Fibroblast of the conjunctiva (primary cell): ENCODE data around the gene SLC9A2.

Experiments used
- DNase-seq: peaks from one replicate; pipeline ENCODE4 v3.0.0-alpha.2; 2010; ENCODE audit warnings: low read depth

The SLC9A2 gene

DNA sequence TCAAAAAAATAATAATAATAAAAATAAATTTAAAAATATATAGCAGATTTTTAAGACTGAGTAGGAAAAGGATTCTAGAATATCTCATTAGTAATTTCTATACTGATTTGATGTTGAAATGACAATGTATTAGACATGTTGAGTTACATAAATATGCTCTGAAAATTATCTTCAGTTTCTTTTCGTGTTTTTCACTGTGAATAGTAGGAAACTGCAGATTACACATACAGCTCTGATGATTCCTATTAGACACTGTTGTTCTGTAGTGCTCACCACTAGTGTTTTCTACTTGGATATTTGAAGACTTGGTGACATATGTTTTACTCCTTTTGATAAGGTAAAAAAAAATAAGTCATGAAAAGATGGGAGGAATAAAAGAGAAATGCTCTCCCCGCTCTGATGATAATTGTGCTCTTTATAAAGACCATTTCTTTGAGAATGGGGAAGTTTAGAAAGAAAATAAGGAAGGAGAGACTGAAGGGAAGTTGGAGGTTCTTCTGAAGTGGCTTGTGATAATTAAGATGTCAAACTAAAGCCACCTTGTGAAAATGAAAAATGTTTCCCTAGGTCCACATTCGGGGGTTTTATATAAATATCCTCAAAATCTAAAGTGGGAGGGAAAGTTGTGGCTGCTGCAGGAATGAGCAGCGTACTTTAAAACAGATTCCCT is 52.9 kb downstream of the SLC9A2 start:
- DNase-seq: no peak

DNA sequence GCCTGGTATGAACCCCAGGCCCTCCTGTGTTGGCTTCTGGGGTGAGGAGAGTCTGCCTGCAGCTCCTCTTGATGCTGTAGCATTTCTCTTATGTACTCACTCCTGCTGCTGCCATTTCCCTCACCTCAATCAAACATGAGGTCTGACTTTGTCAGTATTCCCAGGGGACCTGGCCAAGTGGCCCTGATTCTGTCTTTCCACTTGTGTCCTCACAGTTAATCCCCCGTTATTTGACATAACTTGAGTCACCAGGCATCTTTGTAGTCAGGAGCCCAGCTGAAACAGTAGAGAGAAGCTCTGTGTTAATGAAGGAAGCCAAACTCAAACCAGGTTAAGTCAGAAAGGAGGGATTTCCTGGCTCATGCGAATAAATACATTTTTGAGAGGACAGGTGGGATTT is 55.0 kb downstream of the SLC9A2 start:
- no peak for DNase-seq

DNA sequence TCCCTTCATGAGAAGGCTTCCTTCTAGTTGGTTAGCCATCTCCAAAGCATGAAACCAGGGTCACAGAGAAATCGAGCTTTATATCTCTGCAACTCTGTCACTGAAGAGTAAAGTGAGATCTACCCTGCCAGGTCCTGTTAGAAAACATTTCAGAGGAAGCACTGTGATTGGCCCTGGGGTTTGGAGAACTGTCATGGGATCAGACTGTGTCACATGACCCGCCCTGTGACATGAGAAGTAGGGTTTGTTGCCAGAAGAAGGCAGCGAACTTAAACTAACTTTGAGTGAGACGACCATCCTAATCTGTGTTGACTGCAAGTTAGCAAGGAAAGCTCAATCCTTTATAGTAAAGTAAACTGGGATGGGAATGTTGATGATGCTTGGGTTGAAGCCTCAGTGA is 55.5 kb downstream of the SLC9A2 start:
- DNase-seq: no peak

GRCh38 chr2:102677244-102678215 is 58.2 kb downstream of the SLC9A2 start:
- DNase-seq: no peak

DNA sequence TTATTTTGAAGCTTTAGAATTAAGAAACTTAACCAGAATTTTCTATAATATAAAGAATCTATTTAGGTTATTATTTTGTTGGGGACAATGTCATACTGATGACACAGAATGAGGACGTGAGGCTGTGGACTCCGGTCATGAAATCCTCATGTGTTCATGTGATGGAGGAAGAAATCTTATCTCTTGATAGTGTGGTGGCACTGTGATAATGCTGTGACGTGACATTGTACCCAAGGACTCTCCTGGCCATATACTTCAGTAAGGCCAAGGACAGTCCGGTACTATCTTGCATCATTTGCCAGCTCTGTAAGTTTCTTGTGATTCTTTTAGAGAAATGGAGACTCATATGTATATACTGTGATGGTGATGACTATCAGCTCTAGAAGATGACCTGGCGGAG is 59.1 kb downstream of the SLC9A2 start:
- no peak for DNase-seq

DNA sequence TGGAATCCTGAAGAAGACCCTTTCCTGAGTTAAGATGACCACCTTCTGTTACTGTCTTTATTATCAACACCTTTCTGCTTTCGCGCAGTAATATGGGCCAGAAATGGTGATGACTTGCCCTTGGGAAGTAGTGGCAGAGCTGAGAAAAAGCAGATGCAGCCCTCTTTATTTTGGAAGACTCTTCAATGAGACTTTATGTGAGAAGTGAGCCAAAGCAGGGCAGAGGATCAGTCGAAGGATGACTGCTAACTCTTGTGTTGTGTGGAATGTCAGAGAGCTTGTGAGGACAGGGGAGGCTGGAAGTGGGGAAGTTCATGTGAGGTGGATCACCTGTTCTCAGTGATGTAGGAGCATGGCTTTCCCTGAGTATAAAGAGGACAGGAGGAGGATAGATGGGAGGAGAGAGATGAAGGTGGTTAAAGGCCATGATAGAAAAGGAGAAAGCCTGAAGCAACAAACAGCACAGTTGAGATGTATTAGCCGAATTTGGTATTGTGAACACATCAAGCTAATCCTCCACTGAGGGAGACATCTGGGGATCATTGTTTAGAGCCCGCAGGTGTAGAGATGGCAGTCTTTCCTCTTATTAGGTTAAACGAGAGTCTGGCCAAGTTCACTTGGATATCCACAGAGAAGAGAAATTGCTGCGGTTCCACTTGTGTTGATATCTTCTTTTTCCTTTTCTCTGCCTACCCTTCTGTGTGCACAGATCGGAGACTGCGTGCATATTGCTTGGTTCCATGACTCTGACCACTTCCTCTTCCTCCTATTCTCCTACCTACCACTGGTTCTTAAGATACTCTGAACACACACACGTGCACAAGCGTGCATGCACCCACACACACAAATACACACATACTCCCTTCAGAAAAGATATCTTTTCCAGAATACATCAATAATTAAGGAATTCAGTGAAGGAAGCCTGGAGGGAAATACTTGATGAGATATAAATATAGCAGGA is 67.4 kb downstream of the SLC9A2 start:
- DNase-seq: no peak

DNA sequence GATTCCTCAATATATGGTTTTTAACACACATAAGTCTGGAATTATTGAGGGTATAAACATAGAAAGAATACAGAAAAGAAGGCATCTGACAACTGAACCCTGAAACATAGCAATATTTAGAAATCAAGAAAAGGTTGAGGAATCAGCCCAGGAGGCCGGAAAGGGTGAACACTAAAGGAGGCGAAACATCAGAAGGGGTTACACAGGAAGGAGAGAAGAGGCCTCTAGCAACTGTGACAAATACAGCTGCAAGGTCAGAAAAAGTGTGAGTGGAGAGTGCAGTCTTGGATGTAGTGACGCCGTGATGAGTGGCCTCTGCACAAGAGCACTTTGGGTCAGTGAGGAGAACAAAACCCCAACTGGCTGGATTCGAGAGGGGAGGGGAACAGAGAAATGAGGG is 70.7 kb downstream of the SLC9A2 start:
- DNase-seq: no peak

GRCh38 chr2:102696463-102696862 is 77.1 kb downstream of the SLC9A2 start:
- DNase-seq: no peak

GRCh38 chr2:102698369-102699111 is 79.2 kb downstream of the SLC9A2 start:
- DNase-seq: no peak

GRCh38 chr2:102703305-102703704 is 84.0 kb downstream of the SLC9A2 start:
- DNase-seq: no peak

DNA sequence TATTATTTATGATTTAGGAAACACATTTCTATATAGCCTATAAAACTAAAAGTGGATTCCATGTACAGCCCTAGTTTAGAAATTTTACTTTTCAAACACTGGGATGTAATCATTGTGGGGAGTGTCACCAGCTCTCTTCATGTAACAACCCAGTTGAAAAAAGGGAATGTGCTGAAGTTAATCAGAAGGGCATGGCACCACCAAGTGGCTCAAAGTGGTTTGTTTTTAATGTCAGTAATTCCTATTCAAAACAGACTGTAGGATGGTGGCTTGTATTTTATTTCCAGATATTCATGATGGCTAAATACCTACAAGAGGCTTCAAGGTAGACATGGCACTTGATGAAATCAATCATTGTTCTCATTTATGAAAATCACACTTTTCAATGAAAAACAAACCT is 84.4 kb downstream of the SLC9A2 start:
- DNase-seq: no peak

- DNase-seq: no peak
Observed at GRCh38 chr2:102704531-102704930, 85.2 kb downstream of the SLC9A2 start.

DNA sequence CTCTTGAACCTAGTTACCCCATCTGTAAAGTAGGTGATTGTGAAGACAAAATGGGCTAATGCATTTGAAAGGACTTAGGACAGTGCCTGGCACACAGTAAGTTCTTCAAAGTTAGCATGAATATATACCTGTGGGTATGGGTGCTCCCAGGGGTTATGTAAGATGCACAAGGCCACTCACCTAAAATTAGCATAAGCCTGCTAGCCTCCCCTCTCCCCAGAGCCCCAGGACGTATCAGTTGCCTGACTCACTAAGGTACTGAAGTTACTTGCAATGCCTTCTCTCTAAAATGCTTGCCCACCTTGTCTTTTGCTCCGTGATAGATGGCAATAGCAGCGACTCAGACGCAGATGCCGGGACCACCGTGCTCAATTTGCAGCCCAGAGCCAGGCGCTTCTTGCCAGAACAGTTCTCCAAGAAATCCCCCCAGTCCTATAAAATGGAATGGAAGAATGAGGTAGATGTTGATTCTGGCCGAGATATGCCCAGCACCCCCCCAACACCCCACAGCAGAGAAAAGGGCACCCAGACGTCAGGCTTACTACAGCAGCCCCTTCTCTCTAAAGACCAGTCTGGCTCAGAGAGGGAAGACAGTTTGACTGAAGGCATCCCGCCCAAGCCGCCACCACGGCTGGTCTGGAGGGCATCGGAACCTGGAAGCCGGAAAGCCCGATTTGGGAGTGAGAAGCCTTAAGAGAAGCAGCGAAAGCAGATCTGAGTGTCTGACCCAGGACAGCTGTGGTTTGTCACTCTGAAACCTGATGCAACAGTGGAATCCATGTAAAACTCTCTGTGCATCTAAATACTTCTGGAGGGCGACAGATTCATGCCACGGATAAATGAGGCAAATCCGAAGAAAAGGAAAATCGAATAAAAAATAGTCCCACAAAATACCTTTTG is 88.7 kb downstream of the SLC9A2 start:
- no peak for DNase-seq

- DNase-seq: no peak
Observed at GRCh38 chr2:102708847-102709559, 89.7 kb downstream of the SLC9A2 start.

- peak; percentile 68 for DNase-seq
Observed at GRCh38 chr2:102717308-102718018, 98.1 kb downstream of the SLC9A2 start.

DNA sequence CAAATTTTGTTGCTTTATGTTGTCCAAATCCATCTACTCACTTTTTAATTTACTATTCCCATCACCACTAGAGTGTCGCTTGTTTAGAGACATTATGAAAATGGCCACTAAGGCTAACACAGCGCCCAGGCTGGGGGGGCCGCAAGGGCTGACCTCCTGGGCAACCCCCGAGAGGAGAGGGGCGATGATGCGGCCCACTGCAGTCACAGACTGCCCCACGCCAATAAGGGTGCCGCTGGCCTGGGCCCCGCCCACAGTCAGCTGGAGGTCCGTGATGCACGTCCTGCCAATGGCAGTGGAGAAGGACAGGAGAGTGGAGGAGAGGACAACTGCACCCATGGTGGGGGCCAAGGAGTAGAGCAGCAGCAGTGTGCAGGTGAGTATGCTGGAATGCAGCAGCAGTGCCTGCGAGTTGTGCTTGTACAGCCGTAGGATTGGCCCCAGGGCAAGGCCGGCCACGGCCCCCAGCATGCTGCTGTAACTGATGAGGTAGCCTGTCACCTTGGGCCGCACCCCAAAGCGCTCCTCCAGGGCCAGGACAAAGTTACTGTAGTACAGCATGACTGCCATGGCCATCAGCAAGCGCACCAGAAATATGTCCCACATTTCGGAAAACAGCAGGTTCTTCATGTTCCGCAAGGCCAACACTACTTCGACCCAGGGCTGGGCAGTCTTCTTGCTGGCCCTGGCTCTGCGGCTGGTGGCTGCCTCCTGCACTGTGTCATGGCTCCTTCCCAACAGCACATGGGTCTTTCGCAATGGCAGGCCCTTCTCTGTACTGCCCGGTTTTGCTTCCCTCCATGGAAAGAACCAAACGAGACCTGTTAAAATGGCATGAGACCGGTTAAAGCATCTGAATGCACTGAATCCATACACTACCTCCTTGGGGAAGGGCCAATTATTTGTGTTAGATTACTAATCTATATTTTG is 99.3 kb downstream of the SLC9A2 start:
- DNase-seq: no peak

- DNase-seq: no peak
Observed at GRCh38 chr2:102724016-102724490, 104.7 kb downstream of the SLC9A2 start.

- no peak for DNase-seq
Observed at GRCh38 chr2:102724553-102724952, 105.2 kb downstream of the SLC9A2 start.
